Measurements from ENCODE around the gene TF.

The TF gene

GRCh38 chr3:133747907-133748639 lies 1.9 kb downstream of the TF start:
- DNase-seq, result no peak

- no peak for DNase-seq
Observed at GRCh38 chr3:133749427-133750258, 3.5 kb downstream of the TF start.

GRCh38 chr3:133750259-133750656 lies 4.1 kb downstream of the TF start:
- no peak for DNase-seq

- DNase-seq, result no peak
Observed at GRCh38 chr3:133753107-133753778, 7.0 kb downstream of the TF start.

GRCh38 chr3:133753779-133754164 lies 7.6 kb downstream of the TF start:
- DNase-seq, result no peak

GRCh38 chr3:133754455-133754854 lies 8.3 kb downstream of the TF start:
- no peak for DNase-seq

- no peak for DNase-seq
Observed at GRCh38 chr3:133754973-133755828, 9.0 kb downstream of the TF start.

- DNase-seq, result no peak
Observed at GRCh38 chr3:133756716-133757694, 10.8 kb downstream of the TF start.

GRCh38 chr3:133757701-133758567 lies 11.7 kb downstream of the TF start:
- no peak for DNase-seq

GRCh38 chr3:133758568-133758928 lies 12.4 kb downstream of the TF start:
- no peak for DNase-seq

- no peak for DNase-seq
Observed at GRCh38 chr3:133758964-133759739, 13.0 kb downstream of the TF start.

GRCh38 chr3:133759740-133760305 lies 13.6 kb downstream of the TF start:
- no peak for DNase-seq

- DNase-seq, result no peak
Observed at GRCh38 chr3:133760916-133761315, 14.7 kb downstream of the TF start.

- no peak for DNase-seq
Observed at GRCh38 chr3:133761605-133762484, 15.7 kb downstream of the TF start.

- no peak for DNase-seq
Observed at GRCh38 chr3:133762539-133762938, 16.3 kb downstream of the TF start.

GRCh38 chr3:133763797-133764683 lies 17.8 kb downstream of the TF start:
- no peak for DNase-seq

GRCh38 chr3:133765256-133765655 lies 19.1 kb downstream of the TF start:
- DNase-seq, result no peak

Data from hematopoietic multipotent progenitor cell treated with erythropoietin and hydrocortisone succinate and interleukin-3 and kit ligand, for 6 days (in vitro differentiated cells).